Smooth muscle cell (in vitro differentiated cells): ENCODE results near the gene SGCG. TPM values are rescaled to one million over a fixed set of nuclear protein-coding genes. Genes with fewer than 3 reads are reported as not detected.
"Not testable (repeated sequence)": the region's sequence is repeated elsewhere in the genome, so short reads cannot be mapped to it uniquely, and the experiment has no call there.

ENCODE experiments used
- DNase-seq: peaks from one replicate; lab custom pipeline; 2025; ENCODE audit not compliant: unreplicated experiment; lab: John Stamatoyannopoulos, UW
- H2AFZ ChIP-seq: fragments of 200-600 bp; sonication (generic); 2 replicates; pipeline ENCODE4 v1.6.0; 2016; ENCODE audit warnings: antibody characterized with exemption, low read depth, mild to moderate bottlenecking
- H3F3A ChIP-seq: fragments of 200-600 bp; sonication (generic); 2 replicates; pipeline ENCODE4 v1.6.0; 2017; ENCODE audit warnings: antibody characterized with exemption, low read depth
- H3K27ac ChIP-seq: fragments of 200-600 bp; sonication (generic); 2 replicates; pipeline ENCODE4 v1.5.1; 2016; ENCODE audit warnings: low read depth, mild to moderate bottlenecking
- H3K27me3 ChIP-seq: fragments of 200-600 bp; sonication (generic); 2 replicates; pipeline ENCODE4 v1.6.1; 2016; ENCODE audit warnings: low read depth, mild to moderate bottlenecking
- H3K36me3 ChIP-seq: fragments of 200-600 bp; sonication (generic); 2 replicates; pipeline ENCODE4 v1.5.1; 2016; ENCODE audit warnings: low read depth
- H3K4me1 ChIP-seq: fragments of 200-600 bp; sonication (generic); 2 replicates; pipeline ENCODE4 v1.5.1; 2016; ENCODE audit warnings: low read depth
- H3K4me2 ChIP-seq: fragments of 200-600 bp; sonication (generic); 2 replicates; pipeline ENCODE4 v1.6.0; 2016; ENCODE audit warnings: mild to moderate bottlenecking
- H3K4me3 ChIP-seq: fragments of 200-600 bp; sonication (generic); 2 replicates; pipeline ENCODE4 v1.5.1; 2016; ENCODE audit warnings: mild to moderate bottlenecking
- H3K79me2 ChIP-seq: fragments of 200-600 bp; sonication (generic); 2 replicates; pipeline ENCODE4 v1.6.0; 2016; ENCODE audit warnings: low read depth, mild to moderate bottlenecking
- H3K9ac ChIP-seq: fragments of 200-600 bp; sonication (generic); 2 replicates; pipeline ENCODE4 v1.6.0; 2016; ENCODE audit warnings: low read depth
- H3K9me3 ChIP-seq: fragments of 200-600 bp; sonication (generic); replicated peaks from 2 replicates; pipeline ENCODE4 v1.5.1; 2016; ENCODE audit warnings: low read depth
- H4K20me1 ChIP-seq: fragments of 200-600 bp; sonication (generic); 2 replicates; pipeline ENCODE4 v1.6.0; 2016; ENCODE audit warnings: low read depth
- WGBS: methylation state at CpG from one replicate; pipeline ENCODE4 v1.1.7; 2016; ENCODE audit warnings: low lambda C conversion rate; 5-methylcytosine and 5-hydroxymethylcytosine counted together
- polyA plus RNA-seq: library from polyadenylated mRNA; unstranded; fragments of >200 nt; fragmentation: Nextera tagmentation; extraction: Ambion mirVana; gene quantifications from 2 replicates; pipeline ENCODE4 v1.2.1, GENCODE V29; 2016
- total RNA-seq: library from RNA; depleted of rRNA; stranded (reverse); fragments of >200 nt; gene quantifications from 2 replicates; pipeline ENCODE4 v1.2.3, GENCODE V29; 2014
- TF ChIP-seq, protein P1 (sequence below): fragments of 200-600 bp; sonication (generic); IDR thresholded peaks from 2 replicates; pipeline ENCODE4 v1.5.1; 2017; ENCODE audit warnings: borderline replicate concordance, mild to moderate bottlenecking, antibody characterized with exemption; ENCODE audit not compliant: insufficient read depth, poor library complexity, severe bottlenecking

SGCG gene
- total and polyA plus RNA-seq, 2 experiments from 2014 or later, result 2.3 to 5.1 TPM

DNA sequence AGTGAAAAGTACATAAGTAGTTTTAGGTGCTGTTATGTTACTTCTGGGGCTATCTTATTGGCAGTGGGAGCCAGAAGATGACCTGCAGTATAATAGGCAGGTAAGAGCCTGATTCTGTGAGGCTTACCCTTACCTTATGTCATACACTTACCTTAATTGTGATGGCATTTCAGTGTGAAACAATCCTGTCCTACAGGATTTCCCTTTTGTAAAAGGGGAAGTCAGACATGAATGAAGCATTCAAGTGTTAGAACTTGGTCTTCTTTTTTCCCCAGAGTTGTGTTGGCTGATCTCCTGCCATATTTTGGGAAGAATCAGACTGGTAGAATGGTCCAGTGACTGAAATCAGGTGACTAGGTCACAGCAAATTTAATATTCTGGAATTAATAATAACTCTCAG is 55.2 kb downstream of the SGCG start:
- Histone ChIP-seq H2AFZ (no peak overlapping the region), H3K4me2 (no peak overlapping the region), H3K9me3 (no peaks in the 10 kb centered on the region), H3K4me3 (no peak overlapping the region), H4K20me1 (no peaks in the 10 kb centered on the region), H3K27ac (no peak overlapping the region), H3K4me1 (no peaks in the 10 kb centered on the region), H3F3A (no peaks in the 10 kb centered on the region), H3K27me3 (no peaks in the 10 kb centered on the region), H3K36me3 (no peaks in the 10 kb centered on the region), H3K9ac (no peak overlapping the region), H3K79me2 (no peaks in the 10 kb centered on the region)
- no peak for DNase-seq
- TF ChIP-seq, protein P1, sequence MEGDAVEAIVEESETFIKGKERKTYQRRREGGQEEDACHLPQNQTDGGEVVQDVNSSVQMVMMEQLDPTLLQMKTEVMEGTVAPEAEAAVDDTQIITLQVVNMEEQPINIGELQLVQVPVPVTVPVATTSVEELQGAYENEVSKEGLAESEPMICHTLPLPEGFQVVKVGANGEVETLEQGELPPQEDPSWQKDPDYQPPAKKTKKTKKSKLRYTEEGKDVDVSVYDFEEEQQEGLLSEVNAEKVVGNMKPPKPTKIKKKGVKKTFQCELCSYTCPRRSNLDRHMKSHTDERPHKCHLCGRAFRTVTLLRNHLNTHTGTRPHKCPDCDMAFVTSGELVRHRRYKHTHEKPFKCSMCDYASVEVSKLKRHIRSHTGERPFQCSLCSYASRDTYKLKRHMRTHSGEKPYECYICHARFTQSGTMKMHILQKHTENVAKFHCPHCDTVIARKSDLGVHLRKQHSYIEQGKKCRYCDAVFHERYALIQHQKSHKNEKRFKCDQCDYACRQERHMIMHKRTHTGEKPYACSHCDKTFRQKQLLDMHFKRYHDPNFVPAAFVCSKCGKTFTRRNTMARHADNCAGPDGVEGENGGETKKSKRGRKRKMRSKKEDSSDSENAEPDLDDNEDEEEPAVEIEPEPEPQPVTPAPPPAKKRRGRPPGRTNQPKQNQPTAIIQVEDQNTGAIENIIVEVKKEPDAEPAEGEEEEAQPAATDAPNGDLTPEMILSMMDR, result no peak

DNA sequence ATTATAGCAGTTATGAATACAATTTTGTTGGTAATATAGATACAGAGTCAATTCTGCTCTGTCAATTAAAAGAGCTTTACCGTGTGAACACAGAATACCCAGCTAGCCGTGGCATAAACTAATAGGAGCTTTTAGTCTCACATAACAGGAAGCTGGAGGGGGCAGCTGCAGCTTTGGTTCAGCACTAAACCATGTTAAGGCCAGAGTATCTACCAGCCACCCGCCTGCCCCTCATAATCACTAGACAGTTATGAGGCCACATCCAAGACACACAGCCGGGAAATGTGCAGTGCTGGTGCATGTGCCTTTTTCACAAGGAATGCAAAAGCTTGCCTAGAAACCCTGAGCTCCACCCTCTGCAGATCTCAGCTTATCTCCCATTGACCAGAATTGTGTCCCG is 62.3 kb downstream of the SGCG start:
- Histone ChIP-seq H3F3A (no peaks in the 10 kb centered on the region), H3K4me3 (no peak overlapping the region), H3K27me3 (no peaks in the 10 kb centered on the region), H3K9me3 (no peaks in the 10 kb centered on the region), H3K4me1 (no peaks in the 10 kb centered on the region), H3K79me2 (no peaks in the 10 kb centered on the region), H3K9ac (no peak overlapping the region), H3K4me2 (peak overlapping the region; percentile 48), H3K27ac (no peak overlapping the region), H2AFZ (peak overlapping the region; percentile 49), H4K20me1 (no peaks in the 10 kb centered on the region), H3K36me3 (no peaks in the 10 kb centered on the region)
- DNase-seq, result no peak
- WGBS, result 25% methylated on average over 5 of the region's 5 CpGs
- TF ChIP-seq, protein P1, result no peak

DNA sequence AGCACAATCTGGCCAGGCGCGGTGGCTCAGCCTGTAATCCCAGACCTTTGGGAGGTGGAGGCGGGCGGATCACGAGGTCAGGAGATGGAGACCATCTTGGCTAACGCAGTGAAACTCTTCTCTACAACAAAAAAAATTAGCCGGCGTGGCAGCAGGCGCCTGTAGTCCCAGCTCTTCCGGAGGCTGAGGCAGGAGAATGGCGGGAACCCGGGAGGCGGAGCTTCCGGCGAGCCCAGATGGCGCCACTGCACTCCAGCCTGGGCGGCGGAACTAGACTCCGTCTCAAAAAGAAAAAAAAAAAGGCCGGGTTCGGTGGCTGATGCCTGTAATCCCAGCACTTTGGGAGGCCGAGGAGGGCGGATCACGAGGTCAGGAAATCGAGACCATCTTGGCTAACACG is 67.6 kb downstream of the SGCG start:
- H3K4me2 ChIP-seq, H3K9ac ChIP-seq, H3K4me3 ChIP-seq, H3F3A ChIP-seq, H3K36me3 ChIP-seq, H3K27ac ChIP-seq, DNase-seq, H2AFZ ChIP-seq, H3K4me1 ChIP-seq, H4K20me1 ChIP-seq, H3K27me3 ChIP-seq, H3K9me3 ChIP-seq, H3K79me2 ChIP-seq: not testable (repeated sequence)
- 94% methylated on average over 26 of the region's 26 CpGs for WGBS

DNA sequence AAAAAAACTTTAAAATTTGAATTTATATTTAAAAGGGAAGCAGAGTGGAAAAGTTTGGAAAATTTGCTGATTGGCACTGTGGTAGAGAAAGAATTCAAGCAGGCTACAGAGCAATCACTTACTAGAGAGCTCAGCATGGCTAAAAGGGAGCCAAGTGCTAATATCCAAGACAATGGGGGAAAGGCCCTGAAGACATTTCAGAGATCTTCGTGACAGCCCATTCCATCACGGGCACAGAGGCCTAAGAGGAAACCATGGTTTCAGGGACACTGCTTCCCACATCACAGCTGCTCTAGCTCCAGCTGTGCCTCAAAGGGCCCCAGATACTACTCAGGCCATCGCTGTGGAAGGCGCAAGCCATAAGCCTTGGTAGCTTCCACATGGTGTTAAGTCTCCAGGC is 73.7 kb downstream of the SGCG start:
- H3K9ac ChIP-seq, result no peak overlapping the region
- H2AFZ ChIP-seq, result no peak overlapping the region
- WGBS, result 86% methylated on average over 4 of the region's 4 CpGs
- no peaks in the 10 kb centered on the region for H3K36me3 ChIP-seq
- no peaks in the 10 kb centered on the region for H3K27me3 ChIP-seq
- no peak for DNase-seq
- H3K79me2 ChIP-seq, result no peaks in the 10 kb centered on the region
- no peak overlapping the region for H3K27ac ChIP-seq
- no peak overlapping the region for H3K4me3 ChIP-seq
- H3K4me2 ChIP-seq, result no peak overlapping the region
- no peaks in the 10 kb centered on the region for H3K9me3 ChIP-seq
- TF ChIP-seq, protein P1, result no peak
- H3K4me1 ChIP-seq, result no peaks in the 10 kb centered on the region
- no peaks in the 10 kb centered on the region for H4K20me1 ChIP-seq
- no peaks in the 10 kb centered on the region for H3F3A ChIP-seq
